PFSK-1 (cell line): ENCODE results near the gene GNA15.

Experiments used
- POLR2AphosphoS5 ChIP-seq: IDR thresholded peaks from 2 replicates; pipeline ENCODE4 v1.6.1; 2012; ENCODE audit warnings: low read depth, mild to moderate bottlenecking, control low read depth, low read length, moderate library complexity
- SIN3A ChIP-seq: IDR thresholded peaks from 2 replicates; pipeline ENCODE4 v1.6.1; 2012; ENCODE audit warnings: mild to moderate bottlenecking, low read length, moderate library complexity, borderline replicate concordance; ENCODE audit not compliant: insufficient read depth
- TAF1 ChIP-seq: IDR thresholded peaks from 2 replicates; pipeline ENCODE4 v1.6.1; 2012; ENCODE audit warnings: low read length, control low read depth, borderline replicate concordance; ENCODE audit not compliant: insufficient read depth

DNA sequence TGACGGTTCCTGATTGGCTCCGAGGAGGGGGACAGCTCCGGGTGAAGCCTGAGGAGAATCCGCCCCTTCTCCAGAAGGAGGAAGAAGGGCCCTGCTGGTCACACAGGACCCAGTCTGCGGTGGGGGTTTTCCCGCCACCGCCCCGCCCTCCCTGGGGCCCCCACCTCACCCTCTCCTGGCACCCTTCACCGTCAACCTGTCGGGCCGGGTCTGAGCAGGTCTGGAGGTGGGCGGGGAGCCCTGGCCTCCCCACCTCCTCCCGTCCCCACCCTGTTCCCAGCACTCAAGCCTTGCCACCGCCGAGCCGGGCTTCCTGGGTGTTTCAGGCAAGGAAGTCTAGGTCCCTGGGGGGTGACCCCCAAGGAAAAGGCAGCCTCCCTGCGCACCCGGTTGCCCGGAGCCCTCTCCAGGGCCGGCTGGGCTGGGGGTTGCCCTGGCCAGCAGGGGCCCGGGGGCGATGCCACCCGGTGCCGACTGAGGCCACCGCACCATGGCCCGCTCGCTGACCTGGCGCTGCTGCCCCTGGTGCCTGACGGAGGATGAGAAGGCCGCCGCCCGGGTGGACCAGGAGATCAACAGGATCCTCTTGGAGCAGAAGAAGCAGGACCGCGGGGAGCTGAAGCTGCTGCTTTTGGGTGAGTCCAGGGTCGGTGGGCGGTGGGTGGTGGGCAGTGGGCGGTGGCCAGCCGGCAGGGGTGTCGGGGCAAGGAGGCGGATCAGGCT, at the start of gene GNA15:
- TF ChIP-seq POLR2AphosphoS5 = no peak
- no peak for TF ChIP-seq TAF1
- no peak for TF ChIP-seq SIN3A
